Measurements from ENCODE around the gene TMEM202. TPM values are rescaled to one million over a fixed set of nuclear protein-coding genes. Genes with fewer than 3 reads are reported as not detected.
"Not testable (repeated sequence)": the region's sequence is repeated elsewhere in the genome, so short reads cannot be mapped to it uniquely, and the experiment has no call there.

Gene TMEM202
- total RNA-seq, 2 experiments from 2014 or later = not detected

DNA sequence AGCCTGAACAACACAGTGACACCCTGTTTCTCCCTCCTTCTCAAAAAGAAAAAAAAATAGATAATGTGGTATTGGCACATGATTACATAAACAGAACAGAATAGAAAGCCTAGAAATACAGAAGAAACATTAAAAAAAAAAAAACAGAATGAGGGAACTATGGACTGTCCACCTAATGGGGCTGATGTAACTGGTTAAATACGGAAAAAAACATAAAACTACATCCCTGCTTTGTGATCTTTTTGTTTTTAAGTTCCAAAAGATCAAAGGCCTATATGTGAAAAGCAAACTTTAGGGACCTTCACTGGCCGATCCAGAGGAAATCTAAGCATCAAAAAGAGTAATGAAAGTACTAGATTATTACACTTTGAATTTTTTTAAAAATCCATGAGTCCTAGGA lies 17.2 kb downstream of the TMEM202 start:
- H3K4me3 ChIP-seq (ENCODE audit: low read length) = no peak overlapping the region
- intact Hi-C loops (cut with DNase I, micrococcal nuclease) = no loop called here
- Mint-ChIP-seq H3K4me1 (ENCODE audit: low read depth) (no peaks in the 10 kb centered on the region), H3K4me3 (no peak overlapping the region), H3K36me3 (ENCODE audit: low read depth) (no peaks in the 10 kb centered on the region), H3K27me3 (peaks cover 11% of the 10 kb centered on the region), H3K9me3 (peaks cover 2% of the 10 kb centered on the region), H3K27ac (no peak overlapping the region)
- no peak for DNase-seq
- peaks cover 0 to 3% of the 10 kb centered on the region in 2 experiments for H3K9me3 ChIP-seq (ENCODE audit: control insufficient read depth in 1 of 2, insufficient read depth in 1 of 2, low read length in 2 of 2)
- H3K27ac ChIP-seq (ENCODE audit: low read depth in 1 of 2, low read length in 2 of 2) = no peak overlapping the region
- ChIA-PET POLR2A (no interaction called here), CTCF (no interaction called here)
- TF ChIP-seq, protein P1, sequence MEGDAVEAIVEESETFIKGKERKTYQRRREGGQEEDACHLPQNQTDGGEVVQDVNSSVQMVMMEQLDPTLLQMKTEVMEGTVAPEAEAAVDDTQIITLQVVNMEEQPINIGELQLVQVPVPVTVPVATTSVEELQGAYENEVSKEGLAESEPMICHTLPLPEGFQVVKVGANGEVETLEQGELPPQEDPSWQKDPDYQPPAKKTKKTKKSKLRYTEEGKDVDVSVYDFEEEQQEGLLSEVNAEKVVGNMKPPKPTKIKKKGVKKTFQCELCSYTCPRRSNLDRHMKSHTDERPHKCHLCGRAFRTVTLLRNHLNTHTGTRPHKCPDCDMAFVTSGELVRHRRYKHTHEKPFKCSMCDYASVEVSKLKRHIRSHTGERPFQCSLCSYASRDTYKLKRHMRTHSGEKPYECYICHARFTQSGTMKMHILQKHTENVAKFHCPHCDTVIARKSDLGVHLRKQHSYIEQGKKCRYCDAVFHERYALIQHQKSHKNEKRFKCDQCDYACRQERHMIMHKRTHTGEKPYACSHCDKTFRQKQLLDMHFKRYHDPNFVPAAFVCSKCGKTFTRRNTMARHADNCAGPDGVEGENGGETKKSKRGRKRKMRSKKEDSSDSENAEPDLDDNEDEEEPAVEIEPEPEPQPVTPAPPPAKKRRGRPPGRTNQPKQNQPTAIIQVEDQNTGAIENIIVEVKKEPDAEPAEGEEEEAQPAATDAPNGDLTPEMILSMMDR (IDR thresholded peaks at IDR 0.05) = no peak
- H3K4me1 ChIP-seq (ENCODE audit: insufficient read depth, low read length) = no peaks in the 10 kb centered on the region
- ATAC-seq (ENCODE audit: poor library complexity) = no peak
- H3K27me3 ChIP-seq (ENCODE audit: control insufficient read depth in 1 of 2, insufficient read depth in 2 of 2, low read length in 2 of 2) = no peaks in the 10 kb centered on the region
- H3K36me3 ChIP-seq (ENCODE audit: insufficient read depth, low read length) = no peaks in the 10 kb centered on the region

DNA sequence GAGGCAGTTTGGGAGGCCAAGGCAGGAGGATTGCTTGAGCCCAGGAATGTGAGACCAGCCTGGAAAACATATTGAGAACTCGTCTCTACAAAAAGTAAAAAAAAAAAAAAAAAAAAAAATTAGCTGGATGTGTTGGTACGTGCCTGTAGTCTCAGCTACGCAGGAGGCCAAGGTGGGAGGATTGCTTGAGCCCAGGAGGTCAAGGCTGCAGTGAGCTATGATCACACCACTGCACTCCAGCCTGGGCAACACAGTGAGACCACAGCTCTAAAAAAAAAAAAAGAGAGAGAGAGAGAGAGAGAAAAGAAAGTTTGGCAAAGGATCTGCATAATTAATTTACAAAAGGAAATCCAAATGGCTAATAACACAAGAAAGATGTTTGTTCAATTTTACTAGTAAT lies 21.7 kb downstream of the TMEM202 start:
- H3K4me3 Mint-ChIP-seq; H3K4me3 ChIP-seq (ENCODE audit: low read length); H3K27me3 ChIP-seq (ENCODE audit: control insufficient read depth in 1 of 2, insufficient read depth in 2 of 2, low read length in 2 of 2); ATAC-seq (ENCODE audit: poor library complexity); H3K36me3 Mint-ChIP-seq (ENCODE audit: low read depth); H3K9me3 ChIP-seq (ENCODE audit: control insufficient read depth in 1 of 2, insufficient read depth in 1 of 2, low read length in 2 of 2); H3K4me1 Mint-ChIP-seq (ENCODE audit: low read depth); POLR2A ChIA-PET; H3K27ac Mint-ChIP-seq; H3K36me3 ChIP-seq (ENCODE audit: insufficient read depth, low read length); CTCF ChIA-PET; H3K9me3 Mint-ChIP-seq; H3K4me1 ChIP-seq (ENCODE audit: insufficient read depth, low read length); intact Hi-C loops (cut with DNase I, micrococcal nuclease); DNase-seq; H3K27ac ChIP-seq (ENCODE audit: low read depth in 1 of 2, low read length in 2 of 2); H3K27me3 Mint-ChIP-seq: not testable (repeated sequence)

DNA sequence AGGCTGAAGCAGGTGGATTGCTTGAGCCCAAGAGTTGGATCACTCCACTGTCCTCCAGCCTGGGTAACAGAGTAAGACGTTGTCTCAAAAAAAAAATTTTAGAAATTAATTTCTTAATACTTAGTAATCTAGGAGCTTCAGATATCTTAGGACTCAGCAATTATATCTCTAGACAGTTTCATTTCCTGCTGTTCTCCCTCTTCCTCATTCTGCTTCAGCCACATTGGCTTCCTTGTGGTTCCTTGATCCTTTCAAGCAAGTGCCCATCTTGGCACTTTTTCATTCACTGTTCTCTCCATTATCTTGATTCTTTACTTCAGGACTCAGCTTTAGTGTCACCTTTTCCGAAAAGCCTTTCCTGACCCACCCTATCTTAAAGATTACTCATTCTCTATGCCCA lies 22.5 kb downstream of the TMEM202 start:
- peaks cover 4% of the 10 kb centered on the region for H3K36me3 Mint-ChIP-seq (ENCODE audit: low read depth)
- no peak overlapping the region for H3K27ac ChIP-seq (ENCODE audit: low read depth in 1 of 2, low read length in 2 of 2)
- H3K27me3 ChIP-seq (ENCODE audit: control insufficient read depth in 1 of 2, insufficient read depth in 2 of 2, low read length in 2 of 2) = no peaks in the 10 kb centered on the region
- H3K9me3 Mint-ChIP-seq = peaks cover 6% of the 10 kb centered on the region
- ATAC-seq (ENCODE audit: poor library complexity) = no peak
- H3K4me3 ChIP-seq (ENCODE audit: low read length) = no peak overlapping the region
- TF ChIP-seq, protein P1 (IDR thresholded peaks at IDR 0.05) = no peak
- H3K4me1 Mint-ChIP-seq (ENCODE audit: low read depth) = no peaks in the 10 kb centered on the region
- H3K27me3 Mint-ChIP-seq = no peaks in the 10 kb centered on the region
- ChIA-PET POLR2A (no interaction called here), CTCF (no interaction called here)
- H3K9me3 ChIP-seq (ENCODE audit: control insufficient read depth in 1 of 2, insufficient read depth in 1 of 2, low read length in 2 of 2) = no peaks in the 10 kb centered on the region
- no peak overlapping the region for H3K4me3 Mint-ChIP-seq
- H3K27ac Mint-ChIP-seq = no peak overlapping the region
- intact Hi-C loops (cut with DNase I, micrococcal nuclease) = no loop called here
- H3K36me3 ChIP-seq (ENCODE audit: insufficient read depth, low read length) = no peaks in the 10 kb centered on the region
- H3K4me1 ChIP-seq (ENCODE audit: insufficient read depth, low read length) = no peaks in the 10 kb centered on the region
- no peak for DNase-seq

DNA sequence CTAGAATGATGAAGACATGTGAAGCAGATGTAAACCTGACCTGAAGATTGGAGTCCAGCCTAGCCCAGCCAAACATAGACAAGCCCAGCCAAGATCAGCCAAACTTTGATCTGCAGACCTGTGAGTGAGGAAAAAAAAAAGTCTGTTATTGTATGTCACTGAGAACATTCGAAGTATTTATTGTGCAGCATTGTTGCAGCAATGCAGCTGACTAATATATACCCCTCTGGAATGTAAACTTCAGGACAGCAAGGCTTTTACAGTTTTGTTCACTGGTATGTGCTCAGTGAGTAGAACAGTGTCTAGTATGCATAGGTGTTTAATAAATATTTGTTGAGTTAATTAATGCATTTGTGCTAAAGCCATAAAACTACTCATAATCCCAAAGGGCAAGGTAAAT lies 23.4 kb downstream of the TMEM202 start:
- H3K27ac Mint-ChIP-seq = no peak overlapping the region
- TF ChIP-seq, protein P1 (IDR thresholded peaks at IDR 0.05) = no peak

More for the DNA sequence above, 23.4 kb downstream of the TMEM202 start:
- ChIA-PET CTCF (no interaction called here), POLR2A (no interaction called here)
- Mint-ChIP-seq H3K27me3 (no peaks in the 10 kb centered on the region), H3K4me1 (ENCODE audit: low read depth) (no peaks in the 10 kb centered on the region), H3K4me3 (no peak overlapping the region), H3K9me3 (peaks cover 6% of the 10 kb centered on the region), H3K36me3 (ENCODE audit: low read depth) (peaks cover 4% of the 10 kb centered on the region)
- Histone ChIP-seq H3K9me3 (ENCODE audit: control insufficient read depth in 1 of 2, insufficient read depth in 1 of 2, low read length in 2 of 2) (peaks cover 0 to 7% of the 10 kb centered on the region in 2 experiments), H3K27me3 (ENCODE audit: control insufficient read depth in 1 of 2, insufficient read depth in 2 of 2, low read length in 2 of 2) (no peaks in the 10 kb centered on the region), H3K4me3 (ENCODE audit: low read length) (no peak overlapping the region), H3K36me3 (ENCODE audit: insufficient read depth, low read length) (no peaks in the 10 kb centered on the region), H3K4me1 (ENCODE audit: insufficient read depth, low read length) (no peaks in the 10 kb centered on the region), H3K27ac (ENCODE audit: low read depth in 1 of 2, low read length in 2 of 2) (no peak overlapping the region)
- ATAC-seq (ENCODE audit: poor library complexity) (no peak), DNase-seq (no peak)
- intact Hi-C loops (cut with DNase I, micrococcal nuclease) = no loop called here

All from CD4-positive, alpha-beta T cell (primary cell).